ENCODE results near the gene HORMAD2.

DNA sequence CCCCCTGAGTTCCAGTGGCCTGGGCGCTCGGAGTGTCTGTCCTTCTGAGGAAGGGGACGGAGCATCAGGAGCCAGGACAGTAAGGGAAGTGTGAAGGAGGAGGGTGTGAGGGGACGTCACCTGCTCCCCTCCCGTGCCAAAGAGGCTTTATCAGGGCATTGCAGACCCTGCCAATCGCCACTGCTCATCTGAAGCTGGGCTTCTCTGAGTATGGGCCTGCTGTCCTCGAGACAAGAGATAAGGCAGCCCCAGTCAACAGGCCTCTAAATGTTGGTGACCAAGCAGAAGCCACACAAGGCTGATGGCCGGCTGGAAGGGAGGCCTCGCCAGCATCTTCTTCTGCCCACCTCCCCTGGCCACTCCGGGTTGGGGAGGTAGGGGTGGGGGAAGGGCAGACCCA, 136.4 kb downstream of the HORMAD2 start:
- TF ChIP-seq, protein P1, sequence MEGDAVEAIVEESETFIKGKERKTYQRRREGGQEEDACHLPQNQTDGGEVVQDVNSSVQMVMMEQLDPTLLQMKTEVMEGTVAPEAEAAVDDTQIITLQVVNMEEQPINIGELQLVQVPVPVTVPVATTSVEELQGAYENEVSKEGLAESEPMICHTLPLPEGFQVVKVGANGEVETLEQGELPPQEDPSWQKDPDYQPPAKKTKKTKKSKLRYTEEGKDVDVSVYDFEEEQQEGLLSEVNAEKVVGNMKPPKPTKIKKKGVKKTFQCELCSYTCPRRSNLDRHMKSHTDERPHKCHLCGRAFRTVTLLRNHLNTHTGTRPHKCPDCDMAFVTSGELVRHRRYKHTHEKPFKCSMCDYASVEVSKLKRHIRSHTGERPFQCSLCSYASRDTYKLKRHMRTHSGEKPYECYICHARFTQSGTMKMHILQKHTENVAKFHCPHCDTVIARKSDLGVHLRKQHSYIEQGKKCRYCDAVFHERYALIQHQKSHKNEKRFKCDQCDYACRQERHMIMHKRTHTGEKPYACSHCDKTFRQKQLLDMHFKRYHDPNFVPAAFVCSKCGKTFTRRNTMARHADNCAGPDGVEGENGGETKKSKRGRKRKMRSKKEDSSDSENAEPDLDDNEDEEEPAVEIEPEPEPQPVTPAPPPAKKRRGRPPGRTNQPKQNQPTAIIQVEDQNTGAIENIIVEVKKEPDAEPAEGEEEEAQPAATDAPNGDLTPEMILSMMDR (IDR thresholded peaks at IDR 0.05; ENCODE audit: insufficient read depth, low read depth, low read length), result no peak
- no peak for TF ChIP-seq EZH2 (IDR thresholded peaks at IDR 0.05; ENCODE audit: insufficient read depth, low read length)
